H1 (cell line): Measurements from ENCODE around the gene SH2D2A.

Experiments
- CREB1 ChIP-seq: IDR thresholded peaks from 2 replicates; pipeline ENCODE4 v1.6.1; 2012; ENCODE audit warnings: inconsistent platforms
- CTCF ChIP-seq, 3 experiments: IDR thresholded peaks; 1 replicate in 2 of 3; 2 replicates in 1 of 3; pipeline versions ENCODE4 v1.5.1 to v1.6.1; 2011; ENCODE audit warnings: low read length in 3 of 3, mild to moderate bottlenecking in 3 of 3, inconsistent platforms in 2 of 3, low read depth in 1 of 3, moderate library complexity in 1 of 3; ENCODE audit not compliant: insufficient read depth in 1 of 3; ENCODE audit errors: control extremely low read depth in 1 of 3
- EZH2 ChIP-seq: fragments of 200-600 bp; sonication (generic); IDR thresholded peaks from 2 replicates; pipeline ENCODE4 v1.7.1; 2012; ENCODE audit warnings: low read depth, mild to moderate bottlenecking, moderate library complexity, low read length, inconsistent platforms; ENCODE audit not compliant: severe bottlenecking
- KDM4A ChIP-seq: IDR thresholded peaks from one replicate; pipeline ENCODE4 v1.7.1; 2012; ENCODE audit warnings: low read depth, mild to moderate bottlenecking, moderate library complexity, low read length, inconsistent platforms; ENCODE audit not compliant: severe bottlenecking
- NRF1 ChIP-seq: IDR thresholded peaks from 2 replicates; pipeline ENCODE4 v1.6.1; 2011; ENCODE audit warnings: mild to moderate bottlenecking, low read depth, low read length, improper control_type of control experiment
- POLR2AphosphoS5 ChIP-seq: IDR thresholded peaks from 2 replicates; pipeline ENCODE4 v1.6.1; 2011; ENCODE audit warnings: low read depth, low read length
- RAD21 ChIP-seq, 2 experiments: IDR thresholded peaks in 1 of 2; conservative IDR thresholded peaks in 1 of 2; 2 replicates each; pipeline ENCODE4 v1.6.1; 2011; ENCODE audit warnings: low read depth in 2 of 2, low read length in 2 of 2, improper control_type of control experiment in 1 of 2, inconsistent platforms in 1 of 2, mild to moderate bottlenecking in 1 of 2, moderate library complexity in 1 of 2
- USF2 ChIP-seq: IDR thresholded peaks from 2 replicates; pipeline ENCODE4 v1.6.1; 2011; ENCODE audit warnings: low read length, improper control_type of control experiment

GRCh38 chr1:156845055-156845952 is 28.7 kb upstream of the SH2D2A start:
- TF ChIP-seq CTCF (IDR thresholded peaks at IDR 0.05; ENCODE audit: control extremely low read depth in 1 of 3, insufficient read depth in 1 of 3, low read depth in 1 of 3, low read length in 3 of 3) (no peak), KDM4A (peak; percentile 83), CREB1 (no peak), EZH2 (peak; percentile 72), USF2 (no peak), NRF1 (no peak), POLR2AphosphoS5 (no peak), RAD21 (IDR thresholded peaks at IDR 0.05 in 1 of 2, conservative IDR thresholded peaks at IDR 0.05 in 1 of 2; ENCODE audit: low read depth in 2 of 2, low read length in 2 of 2) (no peak)
